Measurements from ENCODE around the gene C14orf180. TPM values are rescaled to one million over a fixed set of nuclear protein-coding genes. Genes with fewer than 3 reads are reported as not detected.

The C14orf180 gene
- total and polyA plus RNA-seq, 2 of the 8 experiments (the other 6 are each of a cell fraction or from before 2014, with no cell fraction given) = not detected

DNA sequence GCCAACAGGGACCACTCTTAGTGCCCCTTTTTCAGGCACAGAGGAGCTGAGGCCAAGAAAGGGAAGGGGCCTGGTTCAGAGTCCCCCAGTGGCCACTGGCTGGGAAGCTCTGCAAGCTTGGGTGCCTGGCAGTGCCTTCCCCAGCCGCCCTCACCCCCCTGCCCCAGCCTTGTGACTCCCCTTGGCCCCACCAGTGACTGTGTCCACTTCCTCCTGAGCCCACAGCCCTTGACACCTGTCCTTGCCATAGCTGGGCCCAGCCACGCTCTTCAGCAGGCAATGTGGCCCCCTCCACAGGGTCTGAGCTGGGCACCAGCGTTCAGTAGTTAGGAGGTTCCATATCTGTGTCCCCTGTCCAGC lies 19.0 kb upstream of the C14orf180 start:
- Histone ChIP-seq H3K27me3 (replicated peaks in 1 of 4; ENCODE audit: control insufficient read depth in 3 of 4, extremely low read depth in 1 of 4, insufficient read depth in 3 of 4, low read length in 3 of 4) (no peaks in the 10 kb centered on the region; a peak in 2 of 7 replicates), H2BK5ac (ENCODE audit: low read depth, low read length) (no peak overlapping the region; the same call in 1 of the 2 replicates), H2BK15ac (ENCODE audit: low read length) (no peak overlapping the region), H2BK120ac (replicated peaks; ENCODE audit: low read depth, low read length) (no peak overlapping the region), H4K5ac (ENCODE audit: insufficient read length, low read depth, low read length) (no peak overlapping the region), H3K56ac (replicated peaks; ENCODE audit: insufficient read length, low read depth, low read length) (no peak overlapping the region), H3K36me3 (ENCODE audit: control insufficient read depth in 2 of 4, insufficient read depth in 4 of 4, low read length in 3 of 4) (no peaks in the 10 kb centered on the region), H3K4me2 (ENCODE audit: insufficient read depth in 1 of 2, low read depth in 2 of 2, low read length in 2 of 2) (no peak overlapping the region), H2BK12ac (ENCODE audit: low read depth, low read length) (no peak overlapping the region), H3K4me3 (ENCODE audit: extremely low read depth in 1 of 4, insufficient read depth in 2 of 4, low read depth in 3 of 4, low read length in 4 of 4) (no peak overlapping the region), H3K23me2 (ENCODE audit: low read depth, low read length) (no peaks in the 10 kb centered on the region), H3K4ac (replicated peaks; ENCODE audit: insufficient read length, low read depth, low read length) (no peak overlapping the region), H2AK5ac (ENCODE audit: low read depth, low read length) (no peak overlapping the region), H3K9ac (replicated peaks in 1 of 4; ENCODE audit: extremely low read depth in 1 of 4, low read depth in 3 of 4, low read length in 3 of 4) (no peak overlapping the region), H3K9me3 (ENCODE audit: insufficient read depth in 2 of 2, low read depth in 1 of 2, low read length in 1 of 2) (no peaks in the 10 kb centered on the region), H4K91ac (replicated peaks; ENCODE audit: insufficient read length, low read length) (no peak overlapping the region), H3K23ac (ENCODE audit: insufficient read length) (no peak overlapping the region), H3K14ac (ENCODE audit: insufficient read length) (no peak overlapping the region), H3K18ac (ENCODE audit: extremely low read depth, low read length) (no peak overlapping the region), H3K4me1 (replicated peaks in 1 of 4; ENCODE audit: control insufficient read depth in 3 of 4, insufficient read depth in 4 of 4, low read length in 3 of 4) (peaks cover 0 to 6% (median under 1%) of the 10 kb centered on the region in 4 experiments; a peak in 3 of 7 replicates), H2AFZ (ENCODE audit: low read length) (no peak overlapping the region), H3K79me1 (ENCODE audit: low read depth, low read length) (no peaks in the 10 kb centered on the region), H4K20me1 (replicated peaks in 1 of 2; ENCODE audit: control insufficient read depth in 1 of 2, insufficient read depth in 2 of 2, low read length in 2 of 2) (peaks cover 0 to 4% of the 10 kb centered on the region in 2 experiments), H4K8ac (ENCODE audit: extremely low read depth, insufficient read depth, low read length) (no peak overlapping the region), H3K79me2 (ENCODE audit: control insufficient read depth in 1 of 2, insufficient read depth in 2 of 2, low read length in 2 of 2) (no peaks in the 10 kb centered on the region), H3K27ac (ENCODE audit: low read depth, low read length) (no peak overlapping the region), H2BK20ac (ENCODE audit: low read length) (no peak overlapping the region)
- 89% methylated on average over 2 of the region's 3 CpGs; no CpG with 5 or more reads in 1 of the 2 experiments for WGBS, 2 experiments (ENCODE audit: extremely low coverage in 1 of 2, insufficient coverage in 1 of 2, insufficient read length in 1 of 2, insufficient replicate concordance in 2 of 2, low coverage in 1 of 2, low lambda C conversion rate in 2 of 2, missing lambda C conversion rate in 1 of 2)
- ChIA-PET CTCF (ENCODE audit: partially characterized antibody) (interaction anchor here (0.8 to 2.3 kb wide), 6 partner anchors 9 to 483 kb away, joined by 3 to 10 read pairs (median 3); partner anchors contain the start of gene ASPG), POLR2A (ENCODE audit: partially characterized antibody) (interaction anchor here (0.6 kb wide), 1 partner anchor 429 kb away, joined by 3 read pairs; no protein-coding TSS in a partner anchor)
- TF ChIP-seq MAFK (IDR thresholded peaks at IDR 0.05; ENCODE audit: low read depth, low read length) (no peak), SIX5 (IDR thresholded peaks at IDR 0.05; ENCODE audit: low read depth, low read length) (no peak), EGR1 (IDR thresholded peaks at IDR 0.05; ENCODE audit: borderline replicate concordance, low read depth, low read length) (no peak), TCF12 (IDR thresholded peaks at IDR 0.05; ENCODE audit: low read depth, low read length) (no peak)
- DNase-seq (ENCODE audit: low read depth in 1 of 2, low spot score in 2 of 2) (no peak), FAIRE-seq (no peak)
